Activated CD4-positive, alpha-beta T cell treated with anti-CD3 and anti-CD28 coated beads, Interleukin-2, amount 50 U/mL, for 1 hour (primary cell): ENCODE results near the gene LSM4.
"Not testable (repeated sequence)": the region's sequence is repeated elsewhere in the genome, so short reads cannot be mapped to it uniquely, and the experiment has no call there.

Experiments
- DNase-seq: peaks from one replicate; pipeline ENCODE4 v3.0.0-alpha.2; 2020

Gene LSM4

DNA sequence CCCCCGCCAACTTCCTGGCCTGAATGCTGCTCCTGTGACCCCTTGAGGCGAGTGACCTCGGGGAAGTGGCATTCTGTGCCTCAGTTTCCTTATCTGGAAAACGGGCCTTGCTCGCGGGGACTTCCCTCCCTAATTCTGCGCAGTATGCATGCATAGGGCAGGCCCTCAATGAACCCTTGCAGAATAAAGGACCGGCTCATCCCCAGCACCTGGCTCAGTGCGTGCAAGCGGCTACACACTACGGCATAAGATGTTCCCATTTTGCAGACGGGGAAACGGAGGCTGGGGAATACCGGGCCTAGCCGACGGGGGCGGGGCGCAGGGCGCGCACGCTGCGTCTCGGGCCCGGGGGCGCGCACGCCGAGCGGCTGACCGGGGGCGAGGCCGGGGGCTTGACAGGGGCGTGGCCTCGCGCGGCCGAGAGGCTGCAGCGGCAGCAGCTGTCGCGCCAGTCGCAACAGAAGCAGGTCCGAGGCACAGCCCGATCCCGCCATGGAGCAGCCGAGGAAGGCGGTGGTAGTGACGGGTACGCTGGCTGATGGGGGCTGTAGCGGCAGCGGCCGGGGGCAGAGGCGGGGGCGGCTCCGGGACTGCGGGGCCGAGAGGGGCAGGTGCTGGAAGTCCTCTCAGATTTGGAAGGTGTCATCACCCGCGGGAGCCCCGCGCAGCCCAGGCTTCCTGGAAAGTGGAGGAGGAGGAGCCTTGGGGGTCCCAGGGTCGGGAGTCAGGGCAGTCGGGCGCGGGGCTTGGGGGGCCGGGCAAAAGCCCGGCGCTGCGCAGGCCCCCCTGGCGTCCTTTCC lies 17.5 kb upstream of the LSM4 start, which contains the start of gene PGPEP1:
PGPEP1 (plus strand) TSS at position 409 of the 800 bp plus-strand sequence; CDS start at position 493, 84 bp downstream.
- DNase-seq: peak; percentile 45

DNA sequence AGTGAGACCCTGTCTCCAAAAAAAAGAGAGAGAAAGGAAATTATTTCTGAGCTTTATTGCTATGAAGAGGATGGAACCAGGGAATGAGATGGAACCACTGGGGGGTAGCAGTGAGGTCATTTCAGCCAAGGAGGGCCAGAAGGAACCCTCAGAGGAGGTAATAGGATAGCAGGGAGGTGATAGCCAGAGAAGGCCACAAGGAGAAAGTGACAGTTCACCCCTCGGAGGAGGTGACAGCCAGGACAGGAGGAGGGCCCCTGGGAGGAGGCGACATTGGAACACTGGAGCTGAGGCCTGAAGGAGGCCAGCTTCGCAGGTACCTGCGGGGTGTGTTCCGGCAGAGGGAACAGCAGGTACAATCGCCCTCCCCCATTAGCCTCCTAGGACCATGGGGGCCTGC lies 16.8 kb upstream of the LSM4 start:
- DNase-seq: no peak

DNA sequence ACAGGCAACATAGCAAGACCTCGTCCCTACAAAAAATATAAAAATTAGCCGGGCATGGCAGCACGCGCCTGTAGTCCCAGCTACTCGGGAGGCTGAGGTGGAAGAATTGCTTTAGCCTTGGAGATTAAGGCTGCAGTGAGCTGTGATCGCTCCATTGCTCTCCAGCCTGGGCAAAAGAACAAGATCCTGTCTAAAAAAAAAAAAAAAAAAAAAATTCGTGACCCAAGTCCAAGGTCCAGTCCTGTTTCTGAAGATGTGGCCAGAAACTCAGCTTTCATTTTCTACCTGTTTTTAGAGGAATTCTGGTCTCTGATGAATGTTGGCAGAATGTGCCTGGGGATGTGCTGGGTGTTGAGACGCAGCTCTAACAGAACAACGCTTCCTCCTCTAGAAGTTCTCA lies 15.7 kb upstream of the LSM4 start:
- no peak for DNase-seq

DNA sequence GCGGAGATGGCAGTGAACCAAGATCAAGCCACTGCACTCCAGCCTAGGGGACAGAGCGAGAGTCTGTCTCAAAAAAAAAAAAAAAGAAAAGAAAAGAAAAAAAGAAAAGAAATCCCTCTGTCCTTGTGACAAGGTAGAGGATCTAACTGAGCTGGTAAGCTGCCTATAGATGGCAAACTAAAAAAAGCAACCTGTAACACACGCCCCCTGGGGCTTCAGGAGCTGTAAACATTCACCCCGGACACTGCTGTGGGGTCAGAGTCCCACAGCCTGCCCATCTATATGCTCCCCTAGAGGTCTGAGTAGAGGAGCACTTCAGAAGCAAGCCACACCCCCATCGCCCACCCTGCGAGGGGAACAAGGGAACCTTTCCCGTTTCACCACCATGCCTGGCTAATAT lies 13.2 kb upstream of the LSM4 start:
- no peak for DNase-seq

DNA sequence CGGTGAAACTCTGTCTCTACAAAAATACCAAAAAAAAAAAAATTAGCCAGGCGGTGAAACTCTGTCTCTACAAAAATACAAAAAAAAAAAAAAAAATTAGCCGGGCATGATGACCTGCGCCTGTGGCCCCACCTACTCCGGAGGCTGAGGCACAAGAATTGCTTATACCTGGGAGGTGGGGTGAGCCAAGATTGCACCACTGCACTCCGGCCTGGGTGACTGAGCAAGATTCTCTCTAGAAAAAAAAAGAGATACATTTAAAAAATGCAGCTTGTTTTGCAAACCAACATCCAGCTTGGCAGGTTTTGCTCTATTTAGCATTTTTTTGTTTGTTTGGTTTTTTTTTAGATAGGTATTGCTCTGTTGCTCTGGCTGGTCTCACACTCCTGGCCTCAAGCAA lies 10.8 kb upstream of the LSM4 start:
- DNase-seq: no peak

DNA sequence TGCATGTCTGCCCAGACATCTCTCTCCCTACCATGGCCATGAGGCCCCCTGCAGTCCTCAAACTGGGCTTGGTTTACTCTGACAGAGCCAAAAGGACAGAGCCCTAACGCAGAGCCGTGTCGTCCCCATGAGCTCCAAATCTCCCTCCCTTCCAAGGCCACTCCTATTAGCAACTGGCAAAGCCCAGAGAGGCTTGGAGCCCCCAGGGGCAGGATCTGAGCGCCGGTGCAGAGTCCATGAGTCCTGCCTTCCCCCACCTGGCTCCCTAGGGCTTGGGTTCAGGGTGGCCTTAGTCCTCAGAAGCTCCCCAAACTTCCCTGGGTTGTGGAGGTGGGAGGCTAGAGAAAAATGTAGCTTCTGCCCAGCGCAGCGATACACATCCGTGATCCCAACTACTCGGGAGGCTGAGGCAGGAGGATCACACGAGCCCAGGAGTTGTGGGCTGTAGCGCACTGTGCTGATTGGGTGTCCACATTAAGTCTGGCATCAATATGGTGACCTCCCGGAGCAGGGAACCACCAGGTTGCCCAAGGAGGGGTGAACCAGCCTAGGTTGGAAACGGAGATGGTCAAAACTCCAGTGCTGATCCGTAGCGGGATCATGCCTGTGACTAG lies 10.1 kb upstream of the LSM4 start:
- no peak for DNase-seq

DNA sequence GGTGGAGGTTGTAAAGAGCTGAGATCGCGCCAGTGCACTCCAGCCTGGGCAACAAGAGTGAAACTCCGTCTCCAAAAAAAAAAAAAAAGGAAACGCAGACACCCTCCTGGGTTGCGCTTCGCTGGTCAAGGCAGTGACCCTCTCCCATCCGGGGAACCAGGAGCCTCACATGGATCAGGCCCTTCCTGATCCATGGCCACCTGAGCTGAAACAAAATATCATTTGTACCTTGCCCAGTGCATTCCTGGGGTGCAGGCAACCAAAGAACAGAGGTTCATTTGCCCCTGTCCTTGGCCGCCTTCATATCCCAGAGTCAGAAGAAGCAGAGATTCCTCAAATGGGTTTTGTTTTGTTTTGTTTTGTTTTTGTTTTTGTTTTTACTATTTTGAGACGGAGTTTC lies 8.0 kb upstream of the LSM4 start:
- no peak for DNase-seq

DNA sequence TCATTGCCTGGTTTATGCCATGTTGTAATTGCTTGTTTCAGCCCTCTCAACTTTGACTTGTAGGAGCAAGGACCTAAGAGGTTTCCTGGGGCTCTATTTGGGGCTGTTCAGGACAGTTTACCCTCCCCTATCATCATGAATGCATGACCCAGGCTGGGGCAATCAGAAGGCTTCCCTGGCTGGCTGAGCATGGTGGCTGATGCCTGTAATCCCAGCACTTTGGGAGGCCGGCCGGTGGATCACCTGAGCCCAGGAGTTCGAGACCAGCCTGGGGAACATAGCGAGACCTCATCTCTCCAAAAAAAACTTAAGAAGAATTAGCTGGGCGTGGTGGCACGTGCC lies 6.1 kb upstream of the LSM4 start:
- DNase-seq: no peak

DNA sequence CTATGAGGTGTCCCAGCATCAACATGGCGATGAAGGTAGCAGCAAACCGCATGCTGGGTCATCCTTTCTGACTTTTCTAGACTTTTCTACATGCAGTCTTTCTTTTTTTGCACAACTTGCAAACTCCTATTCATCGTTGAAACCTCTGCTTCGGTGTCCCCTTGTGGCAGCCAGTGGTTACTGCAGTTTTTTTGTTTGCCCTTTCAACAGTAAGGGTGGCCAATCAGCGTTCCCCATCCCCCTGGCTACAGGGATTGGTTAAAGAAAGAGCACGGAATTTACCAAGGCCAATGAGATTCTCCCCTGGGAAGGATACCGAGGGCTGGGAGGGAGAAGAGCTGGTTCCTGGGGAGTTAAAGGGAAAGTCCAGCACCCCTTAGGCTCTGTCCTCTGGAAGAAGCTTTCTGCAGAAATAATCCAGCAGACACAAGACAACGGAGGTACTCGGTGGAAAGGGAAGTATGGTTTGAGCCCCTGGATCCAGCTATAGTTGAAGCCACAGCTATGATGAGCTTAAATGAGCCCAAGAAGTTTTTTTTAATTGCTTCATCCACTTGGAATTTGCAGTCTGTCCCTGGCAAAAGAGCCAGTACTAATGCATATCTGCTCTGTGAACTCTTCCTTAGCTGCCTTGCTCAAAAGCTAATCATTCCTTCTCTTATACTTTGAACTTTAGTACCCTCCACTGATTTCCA lies 5.6 kb upstream of the LSM4 start:
- peak; percentile 82 for DNase-seq

DNA sequence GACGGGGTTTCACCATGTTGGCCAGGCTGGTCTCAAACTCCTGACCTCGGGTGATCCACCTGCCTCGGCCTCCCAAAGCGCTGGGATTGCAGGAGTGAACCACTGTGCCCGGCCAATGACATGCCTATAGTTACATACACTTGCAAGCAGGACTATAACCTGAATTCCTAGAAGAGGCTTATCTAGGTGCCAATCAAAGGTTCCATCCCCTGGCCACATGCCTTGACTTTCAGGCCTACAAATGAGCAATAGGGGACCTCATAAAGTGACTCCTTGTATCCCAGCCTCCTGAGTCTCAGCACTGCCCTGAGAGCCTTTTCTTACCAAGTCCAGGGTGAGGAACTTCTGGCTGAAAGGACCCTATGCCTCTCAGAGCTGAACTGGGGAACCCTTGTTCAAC lies 3.9 kb upstream of the LSM4 start:
- no peak for DNase-seq

DNA sequence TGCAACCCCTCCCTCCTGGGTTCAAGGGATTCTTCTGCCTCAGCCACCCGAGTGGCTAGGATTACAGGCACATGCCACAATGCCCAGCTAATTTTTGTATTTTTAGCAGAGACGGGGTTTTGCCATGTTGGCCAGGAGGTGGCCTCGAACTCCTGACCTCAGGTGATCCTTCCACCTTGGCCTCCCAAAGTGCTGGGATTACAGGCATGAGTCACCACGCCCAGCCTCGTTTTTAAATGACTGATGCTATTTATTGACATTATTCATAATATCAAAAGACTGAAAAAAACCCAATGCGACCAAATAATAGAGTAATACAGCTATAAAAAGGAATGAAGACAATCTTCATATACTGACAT lies 1.5 kb upstream of the LSM4 start:
- not testable (repeated sequence) for DNase-seq

DNA sequence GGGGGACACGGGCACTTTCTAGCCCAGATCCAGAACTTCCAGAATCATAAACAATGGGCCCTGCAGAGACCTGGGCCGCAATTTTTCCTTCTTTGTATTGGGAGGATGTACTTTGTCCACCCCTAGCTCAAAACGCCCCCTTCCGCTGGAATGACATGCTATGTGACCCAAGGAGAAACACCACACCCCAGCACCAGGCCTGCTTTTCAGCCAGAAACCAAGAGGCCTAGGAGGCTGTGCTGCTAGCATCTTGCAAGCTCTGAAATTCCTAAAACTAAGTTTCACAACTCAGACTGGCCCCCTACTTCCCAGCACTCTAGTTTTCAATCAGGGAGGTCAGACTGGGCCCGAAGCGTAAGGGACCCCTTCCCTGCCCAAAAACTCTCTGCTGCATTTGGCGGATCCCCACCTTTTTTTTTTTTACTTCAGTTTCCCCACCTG lies 538 bp downstream of the LSM4 start:
- DNase-seq: no peak

DNA sequence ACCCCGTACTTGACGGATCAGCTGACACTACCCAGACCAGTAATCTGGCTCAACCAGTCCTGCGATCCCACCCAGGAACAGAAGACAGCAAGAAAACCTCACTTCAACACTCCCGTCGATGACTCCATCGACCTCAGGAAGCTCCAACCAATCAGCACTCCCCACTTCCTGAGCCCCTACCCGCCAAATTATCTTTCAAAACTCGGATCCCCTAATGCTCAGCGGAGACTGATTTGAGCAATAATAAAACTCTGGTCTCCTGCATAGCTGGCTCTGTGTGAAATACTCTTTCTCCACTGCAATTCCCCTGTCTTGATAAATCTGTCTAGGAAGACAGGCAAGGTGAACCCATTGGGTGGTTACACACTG lies 1.2 kb downstream of the LSM4 start:
- no peak for DNase-seq

DNA sequence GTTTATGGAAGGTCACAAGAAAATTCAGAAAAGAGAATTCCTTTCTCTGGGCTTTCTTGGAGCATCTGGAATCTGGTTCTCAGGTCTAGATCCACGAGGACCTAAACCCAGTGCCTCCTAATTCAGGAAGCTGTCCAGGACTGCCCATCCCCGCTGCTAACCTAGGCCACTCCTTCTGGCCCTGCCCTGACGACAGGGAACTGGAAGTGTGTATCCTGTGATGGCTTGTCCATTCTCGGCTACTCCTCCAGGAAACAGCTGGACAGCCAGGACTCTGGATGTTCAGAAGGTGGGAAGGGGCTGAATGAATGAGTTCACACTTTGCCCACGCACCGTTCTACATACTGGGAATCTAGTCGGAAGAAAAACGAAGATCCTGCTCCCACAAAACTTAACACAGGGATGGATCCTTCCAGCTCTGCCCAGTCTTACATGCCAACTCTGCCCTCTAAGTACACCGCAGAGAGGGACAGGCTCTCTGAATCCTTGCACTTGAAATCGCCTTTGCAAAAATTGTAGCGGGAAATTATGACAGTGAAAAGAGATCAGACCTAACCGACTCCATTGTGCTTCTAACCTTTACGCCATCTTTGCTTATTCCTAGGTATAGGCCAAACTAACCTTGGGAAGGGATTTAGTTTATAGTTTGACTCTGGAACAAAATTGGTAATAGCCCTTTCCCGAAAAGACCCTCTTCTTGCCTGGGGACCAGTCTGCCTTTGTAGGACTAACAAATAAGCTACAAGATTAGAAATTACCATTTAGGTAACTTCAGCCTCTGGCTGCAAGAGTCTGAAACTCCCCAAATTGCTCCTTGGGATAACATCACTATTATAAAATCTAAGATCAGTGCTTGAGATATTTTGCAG lies 1.8 kb downstream of the LSM4 start:
- no peak for DNase-seq

DNA sequence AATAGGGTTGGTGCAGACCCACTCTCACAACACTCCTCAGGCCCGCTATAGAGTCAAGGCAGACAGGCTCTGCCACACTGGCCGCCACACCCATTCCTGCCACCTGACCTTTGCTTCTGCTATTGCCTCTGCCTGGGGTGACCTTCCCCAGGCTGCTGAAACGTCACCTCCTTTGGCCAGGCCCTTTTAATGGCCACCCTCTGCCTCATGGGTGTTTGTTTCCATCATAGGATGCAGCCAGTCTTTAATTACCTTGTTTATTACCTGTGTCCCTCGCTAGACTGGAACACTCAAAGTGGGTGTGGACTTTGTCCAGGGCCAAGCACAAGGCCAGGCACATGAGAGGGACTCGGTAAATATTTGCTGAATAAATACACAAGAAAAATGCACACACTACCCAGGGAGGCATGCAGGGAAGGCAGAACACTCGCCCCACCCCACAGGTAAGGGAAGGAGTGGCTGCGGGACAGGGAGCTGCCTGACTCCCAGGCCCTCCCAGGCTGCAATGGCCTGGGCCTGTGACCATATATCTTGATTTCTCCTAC lies 3.2 kb downstream of the LSM4 start:
- no peak for DNase-seq

DNA sequence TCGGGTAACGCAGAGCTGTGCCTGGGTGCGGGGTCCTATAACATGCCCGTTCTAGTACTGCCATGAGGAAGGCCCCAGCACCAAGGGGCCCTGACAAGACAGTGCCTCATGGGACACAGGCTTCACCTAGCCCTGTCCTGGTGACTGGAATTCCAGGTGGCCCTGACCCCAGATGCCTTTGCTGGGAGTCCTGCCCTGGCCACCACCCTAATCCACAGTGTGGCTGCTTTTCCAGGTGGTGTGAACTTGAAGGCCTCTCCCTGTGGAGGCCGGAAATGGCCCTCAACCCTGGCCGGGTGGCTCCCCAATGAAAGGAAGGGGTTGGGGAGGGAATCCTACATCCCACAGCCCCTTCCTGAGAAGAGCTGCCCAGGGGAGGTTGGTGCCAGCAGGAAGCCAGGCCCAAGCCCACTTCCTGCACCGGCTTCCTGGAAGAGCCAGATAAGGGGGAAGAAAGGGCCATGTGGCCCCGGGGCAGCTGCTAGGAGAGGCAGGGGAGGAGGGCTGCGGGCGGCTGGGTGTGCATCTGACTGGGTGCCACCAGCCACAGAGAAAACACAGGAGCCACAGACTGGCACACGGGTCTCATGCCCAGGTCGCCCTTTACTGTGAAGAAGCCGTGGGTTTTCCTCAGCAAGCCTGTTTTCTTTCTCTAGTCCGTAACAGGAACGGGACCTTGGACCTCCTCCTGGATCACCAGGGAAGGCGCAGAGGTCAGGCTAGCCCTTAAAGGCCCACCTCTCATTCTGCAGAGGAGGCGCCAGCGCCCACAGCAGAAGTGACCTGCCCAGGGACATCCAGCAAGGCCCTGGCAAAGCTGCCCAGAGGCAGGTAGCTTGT lies 4.7 kb downstream of the LSM4 start:
- DNase-seq: peak; percentile 44

DNA sequence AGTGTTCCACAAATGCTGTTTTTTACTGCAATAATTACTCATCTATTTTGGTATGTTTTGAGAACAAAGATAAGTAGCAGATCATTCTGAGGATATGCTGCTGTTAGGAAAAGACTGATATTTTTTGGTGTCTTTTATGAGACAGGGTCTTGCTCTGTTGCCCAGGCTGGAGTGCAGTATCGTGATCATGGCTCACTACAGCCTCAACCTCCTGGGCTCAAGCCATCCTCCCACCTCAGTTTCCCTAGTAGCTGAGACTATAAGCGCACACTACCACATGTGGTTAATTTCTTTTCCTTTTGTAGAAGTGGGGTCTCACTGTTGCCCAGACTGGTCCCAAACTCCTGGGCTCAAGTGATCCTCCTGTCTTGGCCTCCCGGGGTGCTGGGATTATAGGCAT lies 9.5 kb downstream of the LSM4 start:
- no peak for DNase-seq

DNA sequence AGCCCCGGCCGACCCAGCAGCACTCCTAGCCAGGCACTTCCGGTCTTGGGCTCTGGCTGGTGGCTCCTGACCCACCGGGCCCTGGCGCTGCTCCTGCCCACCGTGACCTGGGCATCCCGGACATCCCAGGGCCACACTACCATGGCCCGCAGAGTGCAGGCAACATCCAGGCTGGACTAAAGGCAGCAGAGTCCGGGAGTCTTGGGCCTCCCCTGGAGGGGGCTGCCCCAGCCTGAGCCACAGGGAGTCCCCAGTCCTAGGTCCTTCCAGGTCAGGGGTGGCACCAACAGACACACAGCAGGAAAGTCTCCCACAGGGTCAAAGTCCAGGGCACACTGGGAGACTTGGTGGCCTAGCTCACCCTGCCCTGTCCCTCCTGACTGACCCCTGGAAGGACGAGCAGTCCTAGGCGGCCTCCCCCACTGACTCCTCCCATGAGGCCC lies 10.8 kb downstream of the LSM4 start:
- no peak for DNase-seq

DNA sequence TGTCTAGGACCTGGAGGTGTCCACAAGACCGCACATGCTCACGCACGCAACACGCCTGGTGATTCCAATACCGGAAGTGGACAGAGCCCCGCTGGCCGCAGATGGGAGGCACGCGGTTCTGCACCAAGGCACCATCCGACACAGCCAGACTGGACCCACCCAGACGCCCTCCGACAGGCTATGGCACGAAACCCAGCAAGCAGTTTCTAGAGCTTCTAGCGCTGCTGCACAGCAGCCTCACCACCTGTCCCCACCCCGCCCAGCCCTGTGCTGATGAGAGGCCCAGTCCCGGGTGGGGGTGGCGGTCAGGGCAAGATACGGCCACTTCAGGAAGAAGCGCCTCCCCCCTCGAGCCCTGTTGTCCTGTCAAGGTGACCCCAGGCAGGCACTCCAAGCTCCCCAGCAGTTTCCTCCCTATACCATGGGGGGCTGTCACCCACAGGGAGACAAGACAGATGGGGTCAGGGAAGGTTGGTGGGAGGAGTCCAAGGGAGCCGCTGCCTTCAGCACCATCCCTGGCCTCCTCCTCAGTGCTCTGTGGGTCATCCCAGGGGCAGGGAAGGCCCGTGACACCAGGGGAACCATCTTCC lies 11.3 kb downstream of the LSM4 start:
- no peak for DNase-seq

DNA sequence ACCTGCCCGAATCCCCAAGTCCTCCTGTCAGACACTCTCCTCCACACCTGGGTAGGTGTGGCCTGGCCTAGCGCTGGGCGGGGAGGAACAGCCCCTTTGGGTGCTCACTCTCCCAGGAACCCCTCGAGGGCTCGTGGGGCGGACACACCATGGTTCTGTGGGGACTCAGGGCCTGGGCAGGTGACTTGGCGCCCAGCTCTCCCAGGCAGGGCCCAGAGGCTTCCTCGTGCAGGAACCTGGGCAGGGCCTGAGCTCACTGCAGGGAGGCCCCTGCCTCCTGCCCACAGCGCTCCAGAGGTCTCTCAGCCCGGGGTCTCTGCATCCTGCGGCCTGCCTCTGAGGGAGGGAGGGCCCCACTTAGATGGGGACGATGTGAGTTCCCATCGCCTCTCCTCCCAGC lies 11.9 kb downstream of the LSM4 start:
- no peak for DNase-seq

DNA sequence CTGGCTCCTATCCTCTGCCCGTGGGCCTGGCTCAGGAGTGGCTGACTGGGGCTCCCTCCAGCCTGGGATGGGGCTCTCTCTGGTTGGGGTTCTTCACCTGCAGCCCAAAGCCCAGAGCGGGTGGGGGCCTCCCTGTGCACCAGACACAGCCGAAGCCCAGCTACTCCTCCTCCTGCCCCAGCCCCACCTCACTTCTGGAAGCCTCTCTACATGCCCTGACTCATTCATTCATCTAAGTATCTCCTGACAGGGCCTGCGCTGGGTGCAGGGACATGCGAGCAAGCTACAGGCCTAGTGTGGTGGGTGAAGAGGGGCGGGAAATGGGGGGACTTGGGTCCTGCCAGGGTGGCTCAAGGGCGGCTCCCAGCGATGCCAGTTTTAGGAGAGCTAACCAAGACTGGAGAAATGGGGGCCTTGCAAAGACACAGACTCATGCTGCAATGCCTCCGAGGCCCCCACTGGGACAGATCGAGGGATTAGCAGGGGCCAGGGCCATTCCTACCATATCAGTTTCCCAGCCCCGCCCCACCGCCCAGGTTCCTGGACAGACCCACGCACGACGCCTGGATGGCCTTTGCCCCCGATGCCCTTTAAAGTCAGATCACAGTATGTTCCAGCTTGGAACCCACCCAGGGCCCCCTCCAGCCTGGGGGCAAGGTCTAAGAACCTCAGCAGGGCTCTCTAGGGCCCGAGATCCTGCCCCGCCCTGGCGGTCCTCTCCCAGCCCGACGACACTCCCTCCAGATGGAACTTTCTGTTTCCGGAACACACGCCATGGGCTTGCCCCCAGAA lies 12.6 kb downstream of the LSM4 start:
- DNase-seq: no peak
